22Rv1 (cell line): ENCODE results near the gene ISM1.

ENCODE experiments used
- CTCF ChIP-seq: fragments of 450-650 bp; IDR thresholded peaks from 2 replicates; pipeline ENCODE4 v1.5.1; 2017; ENCODE audit warnings: mild to moderate bottlenecking
- ZFX ChIP-seq: fragments of 450-650 bp; IDR thresholded peaks from 2 replicates; pipeline ENCODE4 v1.6.1; 2017; ENCODE audit warnings: antibody characterized with exemption, borderline replicate concordance

DNA sequence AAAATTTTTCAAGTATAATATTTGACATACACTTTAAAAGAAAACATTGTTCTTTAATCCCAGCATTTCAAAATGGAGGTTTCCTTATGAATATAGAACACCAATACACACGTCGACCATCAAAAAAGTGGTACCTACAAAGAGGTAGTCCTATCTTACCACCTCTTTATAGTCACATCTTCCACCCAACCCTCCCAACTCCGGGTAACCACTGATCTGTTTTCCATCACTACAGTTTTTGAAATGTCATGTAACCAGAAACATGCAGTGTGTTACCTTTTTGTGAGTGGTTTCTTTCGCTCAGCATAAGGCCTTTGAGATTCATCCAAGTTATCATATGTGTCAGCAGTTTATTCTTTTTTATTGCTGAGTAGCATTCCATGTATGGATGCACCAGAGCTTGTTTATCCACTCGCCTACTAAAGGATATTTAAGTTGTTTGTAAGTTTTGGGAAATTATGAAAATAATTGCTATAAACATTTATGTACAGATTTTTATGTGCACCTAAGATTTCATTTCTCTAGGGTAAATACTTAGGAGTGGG is 104.8 kb downstream of the ISM1 start:
- TF ChIP-seq CTCF (no peak), ZFX (no peak)
